HG03378 (cell line): ENCODE data around the gene AZU1.
"Not testable (repeated sequence)": the region's sequence is repeated elsewhere in the genome, so short reads cannot be mapped to it uniquely, and the experiment has no call there.

Source experiments
- ATAC-seq: cut with Tn5 transposase; IDR thresholded peaks from one replicate; pipeline ENCODE4 v1.9.1; 2021; ENCODE audit warnings: mild to moderate bottlenecking, moderate library complexity; ENCODE audit not compliant: unreplicated experiment

The AZU1 gene

GRCh38 chr19:807627-808422 is 19.8 kb upstream of the AZU1 start:
- no peak for ATAC-seq

DNA sequence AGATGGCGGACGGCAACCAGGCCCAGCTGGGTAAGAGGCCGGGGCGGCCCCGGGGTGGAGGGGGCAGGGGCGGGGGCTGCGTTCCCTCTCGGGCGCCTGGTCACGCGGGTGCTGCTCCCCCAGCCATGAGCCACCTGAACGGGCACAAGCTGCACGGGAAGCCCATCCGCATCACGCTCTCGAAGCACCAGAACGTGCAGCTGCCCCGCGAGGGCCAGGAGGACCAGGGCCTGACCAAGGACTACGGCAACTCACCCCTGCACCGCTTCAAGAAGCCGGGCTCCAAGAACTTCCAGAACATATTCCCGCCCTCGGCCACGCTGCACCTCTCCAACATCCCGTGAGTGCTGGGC is 19.2 kb upstream of the AZU1 start:
- ATAC-seq, result no peak

GRCh38 chr19:810077-810855 is 17.4 kb upstream of the AZU1 start:
- no peak for ATAC-seq

DNA sequence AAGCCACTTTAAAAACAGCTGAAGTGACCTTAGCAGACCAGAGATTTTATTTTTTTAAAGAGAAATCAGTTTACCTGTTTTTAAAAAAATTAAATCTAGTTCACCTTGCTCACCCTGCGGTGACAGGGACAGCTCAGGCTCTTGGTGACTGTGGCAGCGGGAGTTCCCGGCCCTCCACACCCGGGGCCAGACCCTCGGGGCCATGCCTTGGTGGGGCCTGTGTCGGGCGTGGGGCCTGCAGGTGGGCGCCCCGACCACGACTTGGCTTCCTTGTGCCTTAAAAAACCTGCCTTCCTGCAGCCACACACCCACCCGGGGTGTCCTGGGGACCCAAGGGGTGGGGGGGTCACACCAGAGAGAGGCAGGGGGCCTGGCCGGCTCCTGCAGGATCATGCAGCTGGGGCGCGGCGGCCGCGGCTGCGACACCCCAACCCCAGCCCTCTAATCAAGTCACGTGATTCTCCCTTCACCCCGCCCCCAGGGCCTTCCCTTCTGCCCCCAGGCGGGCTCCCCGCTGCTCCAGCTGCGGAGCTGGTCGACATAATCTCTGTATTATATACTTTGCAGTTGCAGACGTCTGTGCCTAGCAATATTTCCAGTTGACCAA is 16.7 kb upstream of the AZU1 start:
- no peak for ATAC-seq

- no peak for ATAC-seq
Measured at GRCh38 chr19:811506-812048, 16.1 kb upstream of the AZU1 start.

GRCh38 chr19:812049-812746 is 15.4 kb upstream of the AZU1 start:
- ATAC-seq, result no peak

- no peak for ATAC-seq
Measured at GRCh38 chr19:812747-813218, 14.9 kb upstream of the AZU1 start.

DNA sequence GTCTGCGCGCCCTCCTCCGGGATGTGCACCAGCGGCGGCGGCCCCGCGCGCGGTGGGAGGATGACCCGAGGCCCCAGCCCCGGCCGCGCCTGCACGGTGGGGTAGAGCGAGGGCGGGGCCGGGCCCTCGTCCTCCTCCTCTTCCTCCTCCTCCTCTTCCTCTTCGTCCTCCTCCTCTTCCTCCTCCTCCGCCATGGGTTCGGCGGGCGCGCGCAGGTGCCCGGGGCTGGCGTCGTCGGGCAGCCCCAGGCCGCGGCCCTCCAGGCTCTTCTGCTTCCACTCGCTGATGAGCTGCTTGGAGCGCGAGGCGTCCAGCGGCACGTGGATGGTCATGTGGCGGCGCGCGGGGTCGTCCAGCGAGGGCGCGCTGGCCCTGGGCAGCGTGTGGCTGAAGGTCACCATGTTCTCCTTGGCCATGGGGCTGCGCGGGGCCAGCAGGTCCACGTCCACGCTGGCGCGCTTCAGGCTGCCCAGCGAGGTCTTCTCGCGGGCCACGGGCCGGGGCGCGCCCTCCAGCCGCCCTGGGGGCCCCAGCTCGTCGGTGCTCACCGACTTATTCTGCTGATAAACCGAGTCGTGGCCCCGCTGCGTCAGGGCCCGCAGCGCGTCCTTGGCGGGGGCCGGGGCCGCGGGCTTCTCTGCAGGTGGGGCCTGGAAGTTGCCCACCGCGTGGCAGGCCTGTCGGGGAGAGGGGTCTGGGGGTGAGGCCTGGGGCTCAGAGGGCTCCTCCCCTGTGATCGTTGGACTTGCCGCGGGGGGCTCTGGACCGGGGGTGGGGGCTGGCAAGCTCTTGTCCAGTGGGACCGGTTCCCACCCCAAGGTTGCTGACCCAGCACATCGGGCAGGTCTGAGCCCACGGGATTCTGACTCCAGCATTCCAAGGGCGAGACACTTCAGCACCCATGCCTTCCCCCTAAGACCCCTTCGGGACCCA is 14.2 kb upstream of the AZU1 start:
- no peak for ATAC-seq

DNA sequence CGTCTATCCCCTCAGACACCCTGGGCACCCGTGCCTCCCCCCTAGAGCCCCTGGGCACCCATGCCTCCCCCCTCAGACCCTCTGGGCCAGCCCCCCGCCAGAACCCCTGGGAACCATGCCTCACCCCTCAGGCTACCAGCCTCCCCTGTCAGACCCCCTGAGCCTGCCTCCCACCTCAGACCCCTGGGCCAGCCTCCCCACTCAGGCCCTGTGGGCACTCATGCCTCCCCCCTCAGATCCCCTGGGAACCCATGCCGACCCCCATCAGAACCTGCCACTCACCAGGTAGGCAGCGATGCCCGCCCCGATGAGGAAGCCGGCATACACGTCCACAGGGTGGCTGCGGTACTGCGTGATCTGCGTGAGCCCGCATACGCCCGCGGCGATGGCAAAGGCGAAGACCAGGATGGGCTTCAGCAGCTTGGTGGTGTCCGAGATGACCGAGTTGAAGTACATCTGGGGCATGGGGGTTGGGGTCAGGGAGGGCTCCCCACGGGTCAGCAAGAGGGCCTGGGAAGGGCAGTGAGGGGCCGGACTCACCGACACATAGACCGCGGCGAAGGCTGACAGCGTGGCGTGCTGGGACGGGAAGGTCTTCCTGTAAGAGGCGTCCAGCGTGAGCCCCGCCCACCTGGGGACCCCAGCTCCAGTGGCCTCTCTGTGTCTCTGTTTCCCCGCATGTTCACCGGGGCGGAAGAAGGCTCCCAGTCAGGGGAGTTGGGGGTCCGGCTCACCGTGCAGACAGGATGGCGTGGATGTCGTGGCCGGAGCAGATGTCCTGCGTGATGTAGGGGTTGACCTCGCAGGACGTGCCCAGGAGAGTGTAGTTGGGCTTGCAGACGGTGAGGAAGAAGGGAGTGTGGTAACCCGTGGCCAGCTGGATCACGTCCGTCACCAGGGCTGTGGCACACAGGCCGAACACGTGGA is 13.2 kb upstream of the AZU1 start:
- ATAC-seq, result no peak

DNA sequence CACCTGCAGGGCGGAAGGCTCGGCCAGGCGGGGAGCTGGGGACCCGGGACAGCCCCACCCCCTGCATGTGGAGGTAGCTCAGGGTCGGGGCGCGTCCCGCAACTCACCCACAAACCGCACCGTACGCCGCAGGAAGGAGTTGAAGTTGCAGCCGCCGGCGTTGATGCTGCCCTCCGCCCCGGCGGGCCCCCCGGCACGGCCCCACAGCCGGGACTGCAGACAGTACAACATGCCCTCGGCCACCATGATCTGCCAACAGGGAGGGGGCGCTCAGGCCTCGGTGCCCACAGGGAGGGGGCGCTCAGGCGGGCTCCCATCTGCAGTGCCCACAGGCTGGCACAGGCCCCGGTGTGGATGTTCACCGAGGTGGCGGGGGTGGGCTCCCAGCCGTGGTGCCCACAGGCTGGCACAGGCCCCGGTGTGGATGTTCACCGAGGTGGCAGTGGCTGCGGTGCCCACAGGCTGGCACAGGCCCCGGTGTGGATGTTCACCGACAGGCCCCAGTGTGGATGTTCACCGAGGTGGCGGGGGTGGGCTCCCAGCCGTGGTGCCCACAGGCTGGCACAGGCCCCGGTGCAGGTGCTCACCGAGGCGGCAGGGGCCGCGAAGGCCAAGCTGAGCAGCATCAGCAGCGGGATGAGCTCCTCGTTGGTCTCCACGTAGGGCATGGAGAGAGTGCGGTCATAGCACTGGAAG is 12.4 kb upstream of the AZU1 start:
- no peak for ATAC-seq

DNA sequence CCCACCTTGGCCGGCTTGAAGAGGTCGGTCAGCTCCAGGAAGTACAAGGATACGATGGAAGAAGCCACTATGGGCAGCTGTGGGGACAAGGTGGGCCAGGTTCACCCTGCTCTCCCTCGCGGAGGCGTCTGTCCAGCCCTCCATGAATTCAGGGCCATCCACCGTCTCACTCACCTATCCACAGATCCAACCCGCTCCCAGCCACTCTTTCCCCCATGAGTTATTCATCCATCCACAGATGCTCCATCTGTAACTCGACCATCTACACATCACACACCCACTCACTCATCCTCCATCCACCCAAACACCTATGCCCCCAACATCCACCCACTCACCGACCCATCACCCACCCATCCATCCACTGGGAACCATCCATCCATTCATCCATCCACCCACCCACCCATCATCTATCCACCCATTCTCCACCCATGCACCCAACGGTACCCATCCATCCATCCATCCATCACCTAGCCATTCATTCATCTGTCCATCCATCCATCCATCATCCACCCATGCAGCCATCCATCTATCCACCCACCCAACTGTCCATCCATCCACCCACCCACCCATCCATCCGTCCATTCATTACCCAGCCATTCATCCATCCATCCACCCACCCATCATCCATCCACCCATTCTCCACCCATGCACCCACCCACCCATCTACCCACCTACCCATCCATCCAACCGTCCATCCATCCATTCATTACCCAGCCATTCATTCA is 11.7 kb upstream of the AZU1 start:
- ATAC-seq, result no peak

DNA sequence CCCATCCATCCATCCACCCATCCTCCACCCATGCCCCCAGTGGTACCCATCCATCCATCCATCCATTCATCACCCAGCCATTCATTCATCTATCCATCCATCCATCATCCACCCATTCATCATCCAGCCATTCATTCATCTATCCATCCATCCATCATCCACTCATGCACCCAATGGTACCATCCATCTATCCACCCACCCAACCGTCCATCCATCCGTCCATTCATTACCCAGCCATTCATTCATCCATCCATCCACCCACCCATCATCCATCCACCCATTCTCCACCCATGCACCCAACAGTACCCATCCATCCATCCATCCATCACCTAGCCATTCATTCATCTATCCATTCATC is 11.2 kb upstream of the AZU1 start:
- ATAC-seq, result no peak

- not testable (repeated sequence) for ATAC-seq
Measured at GRCh38 chr19:820212-820611, 7.4 kb upstream of the AZU1 start.

DNA sequence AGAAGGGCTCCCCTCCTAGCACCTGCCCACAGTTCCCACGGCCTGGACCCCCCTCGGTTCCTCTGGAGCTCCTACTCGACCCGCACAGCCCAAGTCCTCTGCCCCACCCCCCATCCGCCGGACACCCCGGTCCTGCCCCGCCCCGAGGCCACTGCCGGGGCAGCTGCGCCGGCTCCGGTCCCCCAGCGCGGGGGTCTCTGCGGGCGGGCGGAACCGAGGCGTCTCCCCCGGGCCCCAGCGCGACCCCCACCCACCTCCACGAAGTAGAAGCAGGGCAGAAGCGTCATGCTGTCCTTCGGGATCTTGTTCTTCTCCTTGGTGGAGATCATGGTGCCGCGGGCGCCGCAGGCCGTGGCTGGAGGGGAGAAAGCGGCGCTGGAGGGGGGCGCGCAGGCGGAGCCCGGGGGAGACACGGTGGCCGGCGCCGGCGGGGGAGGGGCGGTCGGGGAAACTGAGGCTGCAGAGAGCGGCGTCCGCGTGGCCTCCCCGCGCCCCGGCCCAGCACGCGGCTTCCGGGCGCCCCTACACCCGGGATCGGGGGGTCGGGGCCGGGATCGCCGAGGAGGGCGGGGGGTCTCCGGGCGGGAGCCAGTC is 6.3 kb upstream of the AZU1 start:
- ATAC-seq, result no peak

- no peak for ATAC-seq
Measured at GRCh38 chr19:821825-822503, 5.7 kb upstream of the AZU1 start, which contains the start of gene PLPPR3. PLPPR3 (minus strand) TSS chr19:821955; CDS start chr19:821559, 396 bp downstream.

DNA sequence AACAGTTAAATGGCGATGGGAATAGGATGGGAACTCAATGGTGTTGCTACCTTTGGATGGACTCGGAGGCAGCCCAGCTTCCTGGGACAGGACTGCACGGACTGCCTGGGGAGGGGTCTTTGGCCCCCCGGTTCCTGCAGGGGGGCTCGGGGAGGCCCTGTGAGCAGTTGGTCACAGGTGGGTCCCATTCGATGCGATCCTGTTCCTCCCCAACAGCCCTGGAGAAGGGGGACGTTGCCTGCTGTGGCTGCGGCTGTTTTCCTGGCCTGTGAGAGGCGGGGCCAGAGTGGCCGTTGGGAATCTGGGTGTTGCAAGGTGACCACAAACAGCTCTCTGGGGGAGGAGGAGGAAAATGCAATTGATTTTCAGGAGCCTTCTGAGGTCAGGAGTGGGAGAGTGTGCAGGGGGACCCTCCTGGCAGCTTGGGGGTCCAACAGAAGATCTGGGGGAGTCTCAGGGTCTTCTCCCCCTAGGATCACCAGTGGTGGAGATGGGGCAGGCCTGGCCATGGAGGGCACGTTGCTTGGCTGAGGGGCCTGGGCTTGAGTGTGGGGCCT is 4.0 kb upstream of the AZU1 start:
- no peak for ATAC-seq
